Measurements from ENCODE around the gene EHMT1. TPM values are rescaled to one million over a fixed set of nuclear protein-coding genes. Genes with fewer than 3 reads are reported as not detected.

EHMT1 gene
- total and polyA plus RNA-seq, 9 of the 15 experiments (the other 6 are each of a cell fraction or from before 2014, with no cell fraction given): 2.2 to 76.0 (median 36.4) TPM

DNA sequence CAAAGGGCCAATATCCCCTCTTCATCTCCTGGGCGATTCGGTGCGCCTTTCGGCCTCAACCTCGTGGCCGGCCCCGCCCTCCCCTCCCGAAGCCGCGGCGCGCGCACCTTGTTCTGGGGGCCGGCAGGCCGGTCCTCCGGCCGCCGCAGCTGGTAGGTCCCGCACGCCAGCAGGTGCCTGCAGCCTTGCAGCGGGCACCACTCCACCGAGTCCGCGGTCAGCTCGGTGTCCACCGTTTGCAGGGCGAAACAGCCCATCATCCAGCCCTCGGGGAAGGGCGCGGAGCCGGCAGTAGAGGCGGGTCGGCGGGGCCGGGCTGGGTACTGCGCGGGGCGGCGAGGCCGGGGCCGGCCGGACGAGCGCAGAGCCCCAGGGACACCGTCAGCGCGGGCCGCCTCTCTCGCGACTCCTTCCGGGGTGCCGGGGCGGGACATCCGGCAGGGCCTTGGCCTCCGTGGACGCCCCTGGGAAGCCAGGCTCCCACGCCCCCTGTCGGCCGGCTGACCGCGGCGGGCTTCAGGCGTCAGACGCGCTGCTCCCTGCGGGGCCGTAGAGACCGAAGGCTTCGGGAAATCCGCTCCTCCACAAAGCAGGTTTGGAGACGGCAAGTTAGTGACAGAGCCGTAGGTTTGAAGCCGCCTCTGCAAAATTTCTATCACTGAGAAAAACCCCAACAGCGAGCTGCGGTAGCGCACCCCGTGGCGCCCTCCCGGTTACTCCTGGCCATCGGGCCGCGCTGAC, 40.1 kb upstream of the EHMT1 start, which contains the start of gene DPH7:
TSS of gene DPH7 (minus strand) at position 408 of the 741 bp plus-strand sequence. CDS start at position 260, 148 bp downstream.
- Histone ChIP-seq H3K9me3 (replicated peaks; ENCODE audit: control insufficient read depth, insufficient read depth, low read depth, low read length) (no peaks in the 10 kb centered on the region), H3K27ac (ENCODE audit: extremely low read depth, low read depth, low read length) (peak within 1 kb of the TSS; percentile 76), H3K36me3 (ENCODE audit: control insufficient read depth, insufficient read depth, low read length) (peaks cover 75% of the 10 kb centered on the region), H3K79me2 (ENCODE audit: control insufficient read depth, insufficient read depth, low read length) (peaks cover 44% of the 10 kb centered on the region), H3K4me1 (replicated peaks in 1 of 2; ENCODE audit: control insufficient read depth in 2 of 2, insufficient read depth in 2 of 2, low read length in 2 of 2) (peaks cover 27 to 62% of the 10 kb centered on the region in 2 experiments), H4K20me1 (replicated peaks; ENCODE audit: control insufficient read depth, insufficient read depth, low read length) (peaks cover 4% of the 10 kb centered on the region; the same call in 1 of the 2 replicates), H3K9ac (ENCODE audit: insufficient read depth in 1 of 2, low read depth in 2 of 2, low read length in 2 of 2) (peak within 1 kb of the TSS; percentile 92 to 99), H3K9me1 (ENCODE audit: control insufficient read depth, insufficient read depth, low read length) (peaks cover 15% of the 10 kb centered on the region), H2AFZ (ENCODE audit: low read depth, low read length) (peak within 1 kb of the TSS; percentile 82), H3K27me3 (ENCODE audit: control insufficient read depth in 2 of 2, insufficient read depth in 2 of 2, low read length in 2 of 2) (no peaks in the 10 kb centered on the region), H3K4me3 (peak within 1 kb of the TSS; percentile 100), H3K4me2 (ENCODE audit: insufficient read depth, low read length) (peak within 1 kb of the TSS; percentile 96)
- POLR2A ChIA-PET: interaction anchor here (0.6 to 1.2 kb wide), 7 partner anchors 9 to 532 kb away, joined by 3 to 6 read pairs (median 3); no protein-coding TSS in a partner anchor
- CTCF ChIA-PET (ENCODE audit: low intra/inter-chr PET ratio): interaction anchor here (0.6 to 1.0 kb wide), 2 partner anchors 27 to 44 kb away, joined by 3 to 4 read pairs; partner anchors contain the start of gene MRPL41
- 1% methylated on average over 74 of the region's 82 CpGs for whole genome bisulfite sequencing (ENCODE audit: insufficient coverage, low coverage, missing lambda C conversion rate)
- intact Hi-C loops (cut with micrococcal nuclease) (no loop called here), in situ Hi-C loops (cut with MboI) (no loop called here)
- BruUV-seq (replicated peaks): no TSS peak
- FAIRE-seq: peak; percentile 87
- peak; percentile 95 to 97 (median 96) for DNase-seq (ENCODE audit: extremely low read depth in 1 of 4, low spot score in 3 of 4)
- peak; percentile 95 for ATAC-seq
- TF ChIP-seq MAFF (IDR thresholded peaks at IDR 0.05; ENCODE audit: low read length): no peak
- no peak for TF ChIP-seq GTF2A2 (tag; IDR thresholded peaks at IDR 0.05)
- no peak for TF ChIP-seq KLF16 (IDR thresholded peaks at IDR 0.05)
- peak; percentile 94 for TF ChIP-seq SP2 (IDR thresholded peaks at IDR 0.05; ENCODE audit: extremely low read depth, low read depth, low read length, poor library complexity, severe bottlenecking)
- no peak for TF ChIP-seq ADNP (tag; IDR thresholded peaks at IDR 0.05)
- peak; percentile 15; the same call in 1 of the 2 replicates for TF ChIP-seq ZNF263 (CRISPR knock-in tag; IDR thresholded peaks at IDR 0.05; ENCODE audit: borderline replicate concordance)
- no peak for TF ChIP-seq ZNF589 (CRISPR knock-in tag; IDR thresholded peaks at IDR 0.05; ENCODE audit: low read depth)
- TF ChIP-seq, protein P1, sequence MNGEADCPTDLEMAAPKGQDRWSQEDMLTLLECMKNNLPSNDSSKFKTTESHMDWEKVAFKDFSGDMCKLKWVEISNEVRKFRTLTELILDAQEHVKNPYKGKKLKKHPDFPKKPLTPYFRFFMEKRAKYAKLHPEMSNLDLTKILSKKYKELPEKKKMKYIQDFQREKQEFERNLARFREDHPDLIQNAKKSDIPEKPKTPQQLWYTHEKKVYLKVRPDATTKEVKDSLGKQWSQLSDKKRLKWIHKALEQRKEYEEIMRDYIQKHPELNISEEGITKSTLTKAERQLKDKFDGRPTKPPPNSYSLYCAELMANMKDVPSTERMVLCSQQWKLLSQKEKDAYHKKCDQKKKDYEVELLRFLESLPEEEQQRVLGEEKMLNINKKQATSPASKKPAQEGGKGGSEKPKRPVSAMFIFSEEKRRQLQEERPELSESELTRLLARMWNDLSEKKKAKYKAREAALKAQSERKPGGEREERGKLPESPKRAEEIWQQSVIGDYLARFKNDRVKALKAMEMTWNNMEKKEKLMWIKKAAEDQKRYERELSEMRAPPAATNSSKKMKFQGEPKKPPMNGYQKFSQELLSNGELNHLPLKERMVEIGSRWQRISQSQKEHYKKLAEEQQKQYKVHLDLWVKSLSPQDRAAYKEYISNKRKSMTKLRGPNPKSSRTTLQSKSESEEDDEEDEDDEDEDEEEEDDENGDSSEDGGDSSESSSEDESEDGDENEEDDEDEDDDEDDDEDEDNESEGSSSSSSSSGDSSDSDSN (IDR thresholded peaks at IDR 0.05; ENCODE audit: borderline replicate concordance in 1 of 2, low read depth in 2 of 2, low read length in 2 of 2): peak; percentile 86 to 95; a peak in 3 of 4 replicates
- no peak for TF ChIP-seq IFI16 (CRISPR knock-in tag; IDR thresholded peaks at IDR 0.05)
- peak; percentile 97 for TF ChIP-seq CXXC5 (CRISPR knock-in tag; IDR thresholded peaks at IDR 0.05)
- TF ChIP-seq SP1 (CRISPR knock-in tag; IDR thresholded peaks at IDR 0.05): peak; percentile 81; the same call in 1 of the 2 replicates
- peak; percentile 79 for TF ChIP-seq ESRRA (IDR thresholded peaks at IDR 0.05; ENCODE audit: borderline replicate concordance, low read depth)
- TF ChIP-seq HDGF (IDR thresholded peaks at IDR 0.05): no peak
- TF ChIP-seq, protein P2, sequence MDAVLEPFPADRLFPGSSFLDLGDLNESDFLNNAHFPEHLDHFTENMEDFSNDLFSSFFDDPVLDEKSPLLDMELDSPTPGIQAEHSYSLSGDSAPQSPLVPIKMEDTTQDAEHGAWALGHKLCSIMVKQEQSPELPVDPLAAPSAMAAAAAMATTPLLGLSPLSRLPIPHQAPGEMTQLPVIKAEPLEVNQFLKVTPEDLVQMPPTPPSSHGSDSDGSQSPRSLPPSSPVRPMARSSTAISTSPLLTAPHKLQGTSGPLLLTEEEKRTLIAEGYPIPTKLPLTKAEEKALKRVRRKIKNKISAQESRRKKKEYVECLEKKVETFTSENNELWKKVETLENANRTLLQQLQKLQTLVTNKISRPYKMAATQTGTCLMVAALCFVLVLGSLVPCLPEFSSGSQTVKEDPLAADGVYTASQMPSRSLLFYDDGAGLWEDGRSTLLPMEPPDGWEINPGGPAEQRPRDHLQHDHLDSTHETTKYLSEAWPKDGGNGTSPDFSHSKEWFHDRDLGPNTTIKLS (IDR thresholded peaks at IDR 0.05; ENCODE audit: borderline replicate concordance, low read depth): peak; percentile 89
- TF ChIP-seq ATF1 (CRISPR knock-in tag; IDR thresholded peaks at IDR 0.05): no peak
- peak; percentile 90 for TF ChIP-seq ATF1 (tag; IDR thresholded peaks at IDR 0.05)
- TF ChIP-seq, protein P3, sequence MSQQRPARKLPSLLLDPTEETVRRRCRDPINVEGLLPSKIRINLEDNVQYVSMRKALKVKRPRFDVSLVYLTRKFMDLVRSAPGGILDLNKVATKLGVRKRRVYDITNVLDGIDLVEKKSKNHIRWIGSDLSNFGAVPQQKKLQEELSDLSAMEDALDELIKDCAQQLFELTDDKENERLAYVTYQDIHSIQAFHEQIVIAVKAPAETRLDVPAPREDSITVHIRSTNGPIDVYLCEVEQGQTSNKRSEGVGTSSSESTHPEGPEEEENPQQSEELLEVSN (IDR thresholded peaks at IDR 0.05; ENCODE audit: borderline replicate concordance in 1 of 2, extremely low read depth in 1 of 2, insufficient read depth in 1 of 2, insufficient read length in 1 of 2, low read depth in 1 of 2, low read length in 1 of 2, poor library complexity in 1 of 2, severe bottlenecking in 1 of 2): peak in 1 of 2 experiments; percentile 43
